ENCODE data around the gene PFKFB4.
"Not testable (repeated sequence)": the region's sequence is repeated elsewhere in the genome, so short reads cannot be mapped to it uniquely, and the experiment has no call there.

PFKFB4 gene

DNA sequence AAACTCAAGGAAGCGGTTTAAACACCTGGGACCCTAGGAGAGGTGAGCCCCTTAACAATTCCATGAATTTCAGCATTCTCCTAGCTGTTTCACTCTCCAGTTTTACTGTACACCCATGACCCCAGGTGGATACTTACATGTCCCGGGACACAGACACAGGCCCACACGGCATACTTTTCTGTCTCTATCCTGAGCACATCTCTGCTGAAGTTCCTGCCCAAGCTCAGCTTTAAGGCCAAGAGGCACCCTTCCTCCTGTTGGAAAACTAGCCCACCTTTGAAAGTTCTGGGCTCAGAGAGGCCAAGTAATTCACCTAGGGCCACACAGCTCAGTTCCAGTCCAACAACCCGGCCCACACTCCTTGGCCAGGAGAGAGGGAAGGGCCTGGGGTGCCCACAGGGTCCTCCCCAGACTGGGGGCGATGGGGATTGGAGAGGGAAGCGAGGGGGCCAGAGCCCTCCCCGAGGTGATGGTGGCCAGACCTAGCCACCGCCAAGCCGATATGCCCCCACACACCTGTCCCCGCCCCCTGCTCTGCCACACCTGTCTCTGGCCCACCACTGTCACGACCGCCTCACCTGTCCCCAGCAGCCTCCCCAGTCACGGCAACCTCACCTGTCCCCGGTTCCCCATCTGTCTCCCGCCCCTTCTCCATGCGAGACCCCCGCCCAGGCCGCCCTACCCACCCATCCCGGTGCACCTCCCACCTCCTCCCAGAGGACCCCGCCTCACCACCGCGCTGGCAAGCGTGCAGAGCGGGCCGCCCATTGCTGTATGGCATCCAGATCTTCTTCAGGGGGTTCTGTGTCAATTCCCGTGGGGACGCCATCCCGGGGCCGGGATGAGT lies 431 bp downstream of the PFKFB4 start:
- DNase-seq, result no peak

DNA sequence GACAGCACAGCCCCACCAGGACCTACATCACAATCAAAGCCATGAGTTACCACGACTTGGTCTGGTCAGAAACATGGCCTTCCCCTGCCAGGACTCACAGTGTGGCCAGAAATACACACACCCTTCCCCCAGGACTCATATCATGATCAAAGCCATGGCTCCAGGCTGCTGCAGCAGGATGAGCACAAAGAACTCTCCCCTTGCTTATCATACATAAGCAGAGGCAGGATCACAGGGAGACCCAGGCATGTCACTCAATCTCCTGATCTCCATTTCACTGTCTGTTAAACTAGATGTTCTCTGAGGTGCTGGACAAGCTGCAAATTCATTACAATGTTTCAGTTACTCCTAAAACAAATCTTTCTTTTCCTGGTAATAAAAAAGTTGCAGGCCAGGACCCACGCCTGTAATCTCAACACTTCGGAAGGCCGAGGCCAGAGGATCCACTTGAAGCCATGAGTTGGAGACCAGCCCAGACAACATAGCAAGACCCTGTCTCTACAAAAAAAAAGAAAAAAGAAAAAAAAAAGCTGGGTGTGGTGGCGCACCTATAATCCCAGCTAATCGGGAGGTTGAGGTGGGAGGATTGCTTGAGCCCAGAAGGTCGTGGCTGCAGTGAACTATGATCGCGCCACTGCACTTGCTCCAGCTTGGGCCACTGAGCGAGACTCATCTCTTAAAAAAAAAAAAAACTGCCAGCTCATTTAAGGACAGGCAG lies 1.2 kb downstream of the PFKFB4 start:
- DNase-seq, result no peak

DNA sequence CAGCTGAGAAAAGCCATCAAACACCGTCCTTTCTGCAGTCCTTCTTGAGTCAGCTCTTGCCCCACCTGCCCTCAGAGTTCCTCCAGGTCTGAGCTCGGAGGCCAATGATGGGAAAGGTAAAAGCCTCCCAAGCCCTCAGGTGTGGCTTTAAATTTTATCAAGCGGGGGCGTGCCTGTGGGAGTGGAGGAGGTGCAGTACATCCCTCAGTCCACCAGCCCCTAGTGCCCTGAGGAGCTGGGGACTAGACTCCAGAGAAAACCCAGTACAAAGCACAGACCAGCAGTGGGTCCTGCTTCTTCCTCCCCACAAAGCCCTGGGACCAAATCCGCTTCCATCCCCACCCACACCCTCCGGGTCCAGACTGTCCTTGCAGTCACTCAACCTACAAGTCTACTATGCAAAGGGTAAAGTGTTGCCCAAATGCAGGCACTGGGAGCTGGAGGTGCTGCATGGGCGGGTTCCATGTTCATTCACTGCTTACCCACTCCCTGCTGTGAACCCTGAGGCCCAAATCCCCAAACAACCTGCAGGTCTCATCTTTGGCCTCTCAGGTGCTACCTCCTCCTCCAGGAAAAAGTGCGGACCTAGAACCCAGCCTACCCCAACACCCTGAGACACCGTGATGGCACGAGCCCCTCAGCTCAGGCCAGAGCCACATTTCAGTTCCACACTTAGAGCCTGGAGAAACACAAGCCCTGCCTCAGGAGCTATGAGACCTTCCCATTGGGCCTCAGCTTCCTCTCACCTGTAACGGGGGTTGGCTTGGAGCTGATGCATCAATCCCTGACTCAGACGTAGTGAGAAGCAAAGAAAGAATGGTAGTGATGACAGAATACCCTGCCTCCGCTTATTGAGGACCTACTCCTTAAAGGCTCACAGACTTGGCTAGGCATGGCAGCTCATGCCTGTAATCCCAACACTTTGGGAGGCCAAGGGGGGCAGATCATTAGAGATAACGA lies 2.4 kb downstream of the PFKFB4 start:
- DNase-seq, result no peak

DNA sequence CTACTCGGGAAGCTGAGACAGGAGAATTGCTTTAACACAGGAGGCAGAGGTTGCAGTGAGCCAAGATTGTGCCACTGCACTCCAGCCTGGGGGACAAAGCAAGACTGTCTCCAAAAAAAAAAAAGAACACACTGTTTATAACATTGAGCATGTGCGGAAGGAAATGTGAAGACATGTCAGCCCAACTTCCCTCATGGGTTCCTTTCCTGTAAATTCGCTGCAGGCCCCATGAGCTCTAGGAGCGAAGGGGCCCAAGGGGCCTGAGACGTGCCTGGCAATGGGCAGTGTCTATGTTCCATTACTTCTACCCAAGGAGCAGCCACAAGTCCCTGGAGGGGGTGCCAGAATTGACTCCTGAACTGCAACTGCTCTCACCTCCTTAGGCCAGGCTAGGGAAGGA lies 3.2 kb downstream of the PFKFB4 start:
- no peak for DNase-seq

DNA sequence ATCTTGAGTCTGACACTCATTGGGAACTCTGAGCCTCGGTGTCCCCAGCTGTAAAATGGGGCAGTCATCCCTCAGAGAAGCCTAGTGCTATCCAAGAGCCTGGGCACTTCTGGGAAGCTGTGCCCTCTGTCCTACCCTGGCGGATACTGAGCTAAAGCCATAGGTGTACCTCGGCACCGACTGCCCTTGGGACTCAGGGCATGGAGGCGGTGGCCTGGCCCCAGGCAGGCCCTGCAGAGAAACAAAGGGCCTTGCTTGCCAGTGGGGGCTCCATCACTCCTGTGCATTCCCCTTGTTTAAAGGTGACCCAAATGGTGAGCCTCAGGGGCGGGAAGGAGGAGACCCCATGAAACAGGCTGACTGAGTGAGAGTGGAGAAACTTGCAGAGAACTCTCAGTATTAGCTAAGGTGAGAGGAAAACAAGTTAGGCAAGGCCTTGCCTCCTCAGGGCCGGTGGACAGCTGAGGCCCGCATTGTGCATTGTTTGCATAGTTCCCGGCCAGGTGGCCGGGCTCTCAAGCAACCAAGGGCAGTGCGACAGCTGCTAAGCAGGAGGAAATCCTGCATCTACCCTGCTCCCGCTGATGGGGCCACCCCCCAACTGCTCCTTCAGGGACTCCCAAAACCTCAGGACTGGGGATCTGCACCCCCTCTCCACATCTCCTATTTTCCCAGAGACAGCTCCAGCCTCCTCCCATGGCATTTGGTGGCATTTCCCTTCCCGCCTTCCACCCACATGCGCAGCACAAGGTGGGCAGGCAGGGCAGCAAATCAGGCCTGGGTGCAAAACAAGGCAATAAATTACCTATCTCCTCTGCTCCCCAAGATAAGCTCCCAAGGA lies 4.3 kb downstream of the PFKFB4 start:
- DNase-seq, result no peak

DNA sequence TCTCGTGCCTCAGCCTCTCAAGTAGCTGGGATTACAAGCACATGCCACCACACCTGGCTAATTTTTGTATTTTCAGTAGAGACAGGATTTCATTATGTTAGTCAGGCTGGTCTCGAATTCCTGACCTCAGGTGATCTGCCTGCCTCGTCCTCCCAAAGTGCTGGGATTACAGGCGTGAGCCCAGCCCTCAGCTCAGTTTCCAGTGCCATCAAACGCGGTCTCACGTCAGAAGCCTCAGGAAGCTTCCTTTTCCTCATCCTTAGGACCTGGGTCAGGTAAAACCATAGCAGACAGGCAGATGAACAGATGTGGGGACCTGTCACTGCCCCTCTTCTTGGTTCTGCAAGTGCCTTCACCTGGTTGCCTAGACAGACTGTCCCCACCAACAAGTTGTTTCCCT lies 5.0 kb downstream of the PFKFB4 start:
- not testable (repeated sequence) for DNase-seq

DNA sequence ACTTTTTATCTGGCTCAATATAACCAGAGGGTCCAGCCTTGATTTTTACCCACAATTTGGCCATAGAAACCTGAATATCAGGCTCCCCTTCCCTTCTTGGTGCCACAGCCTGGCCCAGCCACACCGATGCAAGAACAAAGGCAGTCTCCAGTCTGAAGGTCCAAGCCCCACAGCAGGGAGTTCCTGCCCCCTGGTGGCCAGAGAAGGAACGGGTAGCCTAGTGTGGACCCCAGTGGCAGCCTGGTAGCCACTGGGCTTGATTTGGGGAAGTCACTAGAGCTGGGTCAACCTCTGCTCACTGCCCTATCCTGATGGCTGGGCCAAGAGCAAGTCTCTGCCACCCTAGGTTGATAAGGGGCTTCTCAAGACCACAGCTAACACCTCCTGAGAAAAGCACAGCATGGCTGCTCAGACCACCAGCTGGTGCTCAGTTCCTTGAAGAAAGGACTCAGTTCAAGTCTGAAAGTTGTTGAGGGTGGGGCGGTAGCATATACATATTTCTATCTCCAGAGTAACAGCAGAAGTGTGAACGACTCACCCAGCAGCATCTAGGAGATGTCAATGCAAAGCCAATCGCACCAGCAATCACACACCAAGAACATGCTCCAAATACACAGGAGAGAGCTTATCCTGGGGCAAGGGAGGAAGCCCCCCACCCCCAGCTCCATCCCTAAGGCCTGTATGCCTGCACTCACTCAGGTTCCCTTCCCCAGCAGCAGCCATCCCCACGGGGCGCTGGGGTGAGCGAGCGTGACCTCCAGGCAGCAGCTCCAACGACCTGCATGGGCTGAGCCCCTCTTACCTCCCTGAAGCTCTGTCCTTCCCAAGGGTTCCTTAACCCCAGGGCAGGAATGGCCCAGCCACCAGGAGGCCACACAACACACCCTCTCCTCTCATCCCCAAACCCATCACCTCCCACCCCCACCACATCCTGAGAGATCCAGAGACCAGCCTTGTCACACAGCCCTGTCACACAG lies 7.6 kb downstream of the PFKFB4 start:
- peak; percentile 87 for DNase-seq

DNA sequence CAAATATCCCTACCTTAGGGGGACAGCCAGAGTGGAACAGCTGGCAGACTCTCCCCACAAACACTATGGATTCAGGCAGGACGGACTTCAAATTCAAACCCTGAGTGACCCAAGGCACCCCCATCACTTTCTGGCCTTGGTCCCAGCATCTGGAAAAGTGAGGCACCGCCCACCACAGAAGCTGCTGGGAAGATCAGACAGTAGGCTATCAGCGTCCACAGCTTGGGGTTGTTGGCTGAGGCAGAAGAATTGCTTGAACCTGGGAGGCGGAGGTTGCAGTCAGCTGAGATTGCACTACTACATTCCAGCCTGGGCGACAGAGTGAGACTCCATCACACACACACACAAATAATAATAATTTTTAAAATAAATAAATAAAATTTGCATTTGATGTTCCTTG lies 8.5 kb downstream of the PFKFB4 start:
- no peak for DNase-seq

DNA sequence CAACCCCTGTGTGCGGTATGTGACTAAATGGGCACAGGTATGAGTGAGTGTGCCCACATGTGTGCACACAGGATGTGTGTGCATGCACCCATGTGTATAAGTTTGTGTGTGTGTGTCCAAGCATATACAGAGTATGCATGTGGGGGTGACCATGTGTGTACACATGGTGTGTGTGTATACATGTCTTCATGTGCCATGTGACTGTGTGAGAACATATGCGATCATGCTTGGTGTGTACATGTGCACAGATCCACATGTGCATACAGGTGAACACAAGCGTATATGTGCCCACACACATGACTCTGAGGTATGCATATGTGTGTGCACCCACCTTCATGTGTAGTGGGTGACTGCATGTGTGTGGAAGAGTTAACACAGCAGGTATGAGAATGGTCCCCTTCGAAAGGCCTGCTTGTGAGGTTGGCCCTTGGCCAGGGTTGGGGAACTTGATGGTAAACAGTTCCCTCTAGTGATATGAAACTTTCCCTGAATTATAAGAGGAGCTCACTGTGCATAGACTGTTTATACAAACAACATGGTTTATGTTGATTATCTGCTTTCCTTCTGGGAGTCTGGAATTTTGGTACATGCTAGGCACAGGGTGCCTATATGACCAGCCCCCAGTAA lies 10.3 kb downstream of the PFKFB4 start:
- DNase-seq, result peak; percentile 22

DNA sequence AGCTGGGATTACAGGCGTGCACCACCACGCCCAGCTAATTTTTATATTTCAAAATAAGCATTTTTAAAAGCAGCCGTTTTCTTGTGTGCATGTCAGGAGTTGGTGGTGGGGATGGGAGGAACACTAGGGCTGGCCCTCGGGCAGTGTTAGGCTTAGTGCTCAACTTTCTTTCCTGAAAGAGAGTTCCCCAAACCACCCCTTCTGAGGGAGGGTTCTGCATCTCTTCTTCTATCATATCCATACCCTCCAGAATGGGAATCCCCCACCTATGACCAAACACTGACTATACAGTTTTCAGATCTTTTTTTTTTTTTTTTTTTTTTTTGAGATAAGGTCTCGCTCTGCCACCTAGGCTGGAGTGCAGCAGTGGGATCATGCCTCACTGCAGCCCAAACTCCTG lies 12.5 kb downstream of the PFKFB4 start:
- no peak for DNase-seq

DNA sequence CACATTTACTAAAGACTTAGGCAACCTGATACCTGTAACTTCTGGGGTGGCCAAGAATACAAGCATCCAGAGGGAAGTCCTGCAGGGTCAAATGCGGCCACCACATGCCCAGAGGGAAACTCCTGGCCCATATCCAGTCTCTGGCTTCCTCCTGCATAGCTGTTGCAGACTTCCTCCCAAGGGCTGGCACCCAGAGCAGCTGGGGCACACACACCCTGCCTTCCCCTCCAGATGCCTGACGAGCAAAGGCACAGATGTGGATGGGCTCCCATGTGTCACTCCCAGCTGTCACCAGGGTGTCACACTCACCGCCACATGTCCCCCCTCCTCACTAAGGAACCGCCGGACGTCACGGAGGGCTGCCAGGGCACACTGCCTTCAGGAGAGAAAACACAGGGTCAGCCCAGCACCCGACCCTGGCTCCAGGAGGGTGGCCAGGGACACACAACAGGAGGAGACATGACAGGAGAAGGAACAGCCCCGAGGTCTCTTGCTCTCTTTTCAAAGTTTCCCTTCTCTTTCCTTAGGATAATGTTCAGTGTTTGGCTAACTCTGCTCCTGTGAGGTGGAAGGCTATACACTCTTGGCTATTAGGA lies 13.2 kb downstream of the PFKFB4 start:
- no peak for DNase-seq

DNA sequence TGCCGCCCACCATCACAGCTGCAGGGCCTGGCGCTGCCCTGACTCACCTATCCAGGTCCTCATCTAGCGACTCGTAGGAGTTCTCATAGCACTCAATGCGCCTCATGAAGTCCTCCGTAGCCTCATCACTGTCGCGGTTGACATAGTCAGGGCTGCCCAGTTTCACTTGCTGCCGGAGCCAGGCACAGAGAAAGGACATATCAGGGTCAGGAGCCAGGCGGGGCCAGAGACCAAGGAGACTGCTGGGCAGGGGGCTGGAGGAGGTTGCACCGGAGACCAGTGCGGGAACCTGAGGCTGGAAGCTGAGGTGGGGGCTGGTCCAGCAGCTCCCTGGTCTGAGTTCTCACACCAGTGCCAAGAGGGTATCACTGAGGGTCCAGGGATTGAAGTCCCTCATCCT lies 18.2 kb downstream of the PFKFB4 start:
- no peak for DNase-seq

DNA sequence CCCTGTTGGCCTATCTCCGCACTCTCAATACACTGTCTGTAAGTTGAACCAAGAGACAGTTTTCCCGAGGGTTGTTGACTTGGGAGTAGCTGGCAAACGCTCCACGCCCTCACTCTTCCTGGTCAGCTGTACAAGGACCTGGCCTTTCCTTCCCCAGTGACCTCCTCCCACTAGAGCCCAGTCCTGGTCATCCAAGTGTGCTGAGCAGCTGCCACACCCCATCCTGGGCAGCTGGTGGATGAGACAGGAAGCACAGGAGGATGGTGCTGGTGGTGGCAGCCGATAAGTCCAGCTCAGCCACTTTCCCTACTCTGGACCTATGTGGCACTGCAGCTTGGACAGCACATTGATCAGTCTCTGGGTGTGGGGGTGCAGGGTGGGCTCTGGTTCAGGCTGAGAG lies 19.8 kb downstream of the PFKFB4 start:
- no peak for DNase-seq

DNA sequence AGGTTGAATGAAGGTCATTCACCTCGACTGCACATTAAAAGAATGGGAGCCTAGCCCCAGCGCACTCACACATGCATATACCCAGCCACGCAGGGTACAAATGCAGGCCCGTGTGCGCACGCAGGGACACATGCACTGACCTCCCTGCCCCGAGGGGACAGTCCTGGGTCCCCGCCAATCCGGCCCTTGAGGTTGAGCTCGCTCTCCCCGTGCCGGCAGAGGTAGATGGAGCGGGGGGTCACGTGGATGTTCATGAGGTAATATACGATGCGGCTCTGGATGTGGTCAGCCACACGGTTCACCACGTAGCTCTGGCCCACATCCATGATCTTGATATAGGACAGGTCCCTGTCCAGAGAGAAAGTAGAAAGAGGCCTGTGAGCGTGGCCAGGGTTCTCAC lies 20.5 kb downstream of the PFKFB4 start:
- DNase-seq, result no peak

DNA sequence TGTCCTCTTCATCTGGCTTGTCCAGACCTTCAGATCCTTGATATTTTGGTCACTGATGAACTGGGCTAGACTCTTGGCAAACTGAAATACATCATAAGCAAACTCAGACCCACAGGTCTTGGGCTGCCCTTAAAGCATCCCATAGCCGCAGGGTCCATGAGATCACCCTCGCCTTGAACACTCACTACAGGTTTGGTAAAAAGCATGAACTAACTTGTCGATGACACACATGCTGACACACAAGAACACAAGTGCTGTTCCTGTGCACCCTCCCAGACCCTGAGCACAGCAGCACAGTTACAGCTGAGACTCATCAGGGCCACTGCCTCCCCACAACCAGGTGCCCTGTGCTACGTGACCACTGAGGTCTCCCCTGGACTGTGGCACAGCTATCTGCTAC lies 21.0 kb downstream of the PFKFB4 start:
- no peak for DNase-seq

DNA sequence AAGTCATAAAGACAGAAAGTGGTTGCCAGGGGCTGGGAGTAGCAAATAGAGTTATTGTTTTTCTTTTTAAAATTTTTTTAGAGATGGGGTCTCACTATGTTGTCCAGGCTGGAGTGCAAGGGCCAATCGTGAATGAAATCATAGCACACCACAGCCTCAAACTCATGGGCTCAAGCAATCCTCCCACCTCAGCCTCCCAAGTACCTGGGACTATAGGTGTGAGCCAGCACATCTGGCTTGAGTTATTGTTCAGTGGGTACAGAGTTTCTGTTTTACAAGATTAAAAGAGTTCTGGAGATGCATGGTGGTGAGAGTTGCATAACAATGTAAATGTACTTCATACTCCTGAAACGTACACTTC lies 23.6 kb downstream of the PFKFB4 start:
- no peak for DNase-seq

DNA sequence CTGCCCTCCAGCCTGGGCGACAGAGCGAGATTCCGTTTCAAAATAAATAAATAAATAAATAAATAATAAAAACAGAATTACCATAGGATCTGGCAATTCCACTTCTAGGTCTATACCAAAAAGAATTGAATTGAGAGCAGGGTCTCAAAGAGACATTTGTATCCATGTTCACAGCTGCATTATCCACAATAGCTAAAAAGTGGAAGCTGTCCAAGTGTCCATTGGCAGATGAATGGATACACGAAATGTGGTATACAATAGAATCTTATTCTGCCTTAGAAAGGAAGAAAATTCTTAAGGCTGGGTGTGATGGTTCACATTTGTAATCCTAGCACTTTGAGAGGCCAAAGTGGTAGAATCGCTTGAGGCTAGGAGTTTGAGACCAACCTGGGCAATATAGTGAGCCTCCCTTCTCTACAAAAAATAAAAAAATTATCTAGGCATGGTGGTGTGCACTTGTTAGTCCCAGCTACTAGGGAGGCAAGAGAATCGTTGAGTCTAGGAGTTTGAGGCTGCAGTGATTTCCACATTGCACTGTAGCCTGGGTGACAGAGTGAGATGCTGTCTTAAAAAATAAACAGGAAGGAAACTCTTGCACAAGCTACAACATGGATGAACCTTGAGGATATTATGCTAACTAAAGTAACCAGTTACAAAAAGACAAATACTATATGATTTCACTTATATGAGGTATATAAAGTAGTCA lies 24.2 kb downstream of the PFKFB4 start:
- DNase-seq, result no peak

DNA sequence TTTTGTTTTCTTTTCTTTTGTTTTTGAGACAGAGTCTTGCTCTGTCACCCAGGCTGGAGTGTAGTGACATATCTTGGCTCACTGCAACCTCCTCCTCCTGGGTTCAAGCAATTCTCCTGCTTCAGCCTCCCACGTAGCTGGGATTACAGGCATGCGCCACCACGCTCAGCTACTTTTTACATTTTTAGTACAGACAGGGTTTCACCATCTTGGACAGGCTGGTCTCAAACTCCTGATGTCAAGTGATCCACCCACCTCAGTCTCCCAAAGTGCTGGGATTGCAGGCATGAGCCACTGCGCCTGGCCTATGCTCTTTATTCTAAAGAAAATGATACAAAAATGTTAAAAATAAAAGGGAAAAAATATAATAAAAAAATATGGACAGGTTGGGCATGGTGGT lies 25.9 kb downstream of the PFKFB4 start:
- DNase-seq, result not testable (repeated sequence)

DNA sequence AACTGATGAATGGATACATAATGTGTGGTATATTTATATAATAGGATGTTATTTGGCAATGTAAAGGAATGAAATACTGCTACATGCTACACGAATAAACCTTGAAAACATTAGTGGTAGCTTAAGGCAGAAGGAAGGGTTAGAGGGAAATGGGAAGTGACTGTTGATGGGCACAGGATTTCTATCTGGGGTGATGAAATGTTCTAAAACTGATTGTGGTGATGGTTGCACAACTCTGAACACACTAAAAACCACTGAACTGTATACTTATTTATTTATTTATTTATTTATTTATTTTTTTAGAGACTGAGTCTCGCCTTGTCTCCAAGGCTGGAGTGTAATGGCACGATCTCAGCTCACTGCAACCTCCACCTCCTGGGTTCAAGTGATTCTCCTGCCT lies 27.8 kb downstream of the PFKFB4 start:
- DNase-seq, result no peak

DNA sequence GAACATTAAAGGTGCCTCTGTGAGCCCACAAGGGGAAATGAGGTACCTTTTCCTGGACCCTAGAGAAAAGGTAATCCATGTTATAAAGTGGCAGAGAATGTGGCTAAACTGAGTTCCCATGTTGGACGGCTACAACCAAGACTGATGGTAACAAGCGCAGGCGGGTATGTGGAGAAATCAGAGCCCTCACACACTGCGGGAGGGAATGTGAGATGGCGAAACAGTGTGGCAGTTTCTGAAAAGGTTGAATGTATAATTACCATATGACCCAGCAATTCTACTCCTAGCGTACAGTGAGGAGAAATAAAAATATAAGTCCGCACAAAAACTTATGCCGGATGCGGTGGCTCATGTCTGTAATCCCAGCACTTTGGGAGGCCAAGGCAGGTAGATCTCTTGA lies 28.6 kb downstream of the PFKFB4 start:
- no peak for DNase-seq

Data from CD4-positive, alpha-beta T cell treated with Interleukin-10 for 1 hour (primary cell).